OCI-LY3 (cell line): ENCODE results near the gene ARHGAP10.
"Not testable (repeated sequence)": the region's sequence is repeated elsewhere in the genome, so short reads cannot be mapped to it uniquely, and the experiment has no call there.

Experiments
- H2AFZ ChIP-seq: fragments of 200-600, 300-600 bp; shearing (Covaris generic); 2 replicates; pipeline ENCODE4 v1.6.0; 2014; ENCODE audit warnings: antibody characterized with exemption, low read depth, low read length
- H3K27ac ChIP-seq: fragments of 200-600, 300-600 bp; sonication (generic); 2 replicates; pipeline ENCODE4 v1.5.1; 2014; ENCODE audit warnings: mild to moderate bottlenecking, low read length, moderate library complexity, mixed read lengths
- H3K27me3 ChIP-seq: fragments of 200-600, 300-600 bp; sonication (generic); 2 replicates; pipeline ENCODE4 v1.6.1; 2014; ENCODE audit warnings: low read depth, low read length, mixed read lengths
- H3K36me3 ChIP-seq: fragments of 200-600, 300-600 bp; sonication (generic); replicated peaks from 2 replicates; pipeline ENCODE3; 2014; ENCODE audit warnings: low read depth, low read length, mixed read lengths
- H3K4me1 ChIP-seq: fragments of 300-600, 200-600 bp; sonication (generic); 2 replicates; pipeline ENCODE4 v1.6.1; 2014; ENCODE audit warnings: low read length, mixed read lengths
- H3K4me2 ChIP-seq: fragments of 200-600, 300-600 bp; sonication (generic); 2 replicates; pipeline ENCODE4 v1.6.1; 2014; ENCODE audit warnings: low read length, mixed read lengths
- H3K4me3 ChIP-seq: fragments of 300-600, 200-600 bp; sonication (generic); 2 replicates; pipeline ENCODE4 v1.5.1; 2014; ENCODE audit warnings: antibody characterized with exemption, mild to moderate bottlenecking, low read length, moderate library complexity
- H3K79me2 ChIP-seq: fragments of 300-600, 200-600 bp; shearing (Covaris generic); 2 replicates; pipeline ENCODE4 v1.6.1; 2014; ENCODE audit warnings: mild to moderate bottlenecking, low read length, mixed read lengths
- H3K9ac ChIP-seq: fragments of 300-600, 200-600 bp; shearing (Covaris generic); 2 replicates; pipeline ENCODE4 v1.6.0; 2014; ENCODE audit warnings: mild to moderate bottlenecking, low read length, moderate library complexity
- H3K9me3 ChIP-seq: fragments of 200-600, 300-600 bp; shearing (Covaris generic); 2 replicates; pipeline ENCODE4 v1.6.1; 2014; ENCODE audit warnings: low read length, mixed read lengths; ENCODE audit not compliant: insufficient read depth
- H4K20me1 ChIP-seq: fragments of 200-600, 300-600 bp; sonication (generic); 2 replicates; pipeline ENCODE4 v1.6.1; 2016; ENCODE audit warnings: low read length, mixed read lengths; ENCODE audit not compliant: insufficient read depth
- EZH2phosphoT487 ChIP-seq: fragments of 200-600 bp; shearing (Covaris generic); IDR thresholded peaks from 2 replicates; pipeline ENCODE4 v1.6.1; 2018; ENCODE audit warnings: antibody characterized with exemption, mixed run types, low read depth
- TF ChIP-seq, protein P1 (sequence below): fragments of 200-600, 300-600 bp; sonication (generic); IDR thresholded peaks from 2 replicates; pipeline ENCODE4 v1.5.1; 2014; ENCODE audit warnings: antibody characterized with exemption, low read length, low read depth

Gene ARHGAP10

DNA sequence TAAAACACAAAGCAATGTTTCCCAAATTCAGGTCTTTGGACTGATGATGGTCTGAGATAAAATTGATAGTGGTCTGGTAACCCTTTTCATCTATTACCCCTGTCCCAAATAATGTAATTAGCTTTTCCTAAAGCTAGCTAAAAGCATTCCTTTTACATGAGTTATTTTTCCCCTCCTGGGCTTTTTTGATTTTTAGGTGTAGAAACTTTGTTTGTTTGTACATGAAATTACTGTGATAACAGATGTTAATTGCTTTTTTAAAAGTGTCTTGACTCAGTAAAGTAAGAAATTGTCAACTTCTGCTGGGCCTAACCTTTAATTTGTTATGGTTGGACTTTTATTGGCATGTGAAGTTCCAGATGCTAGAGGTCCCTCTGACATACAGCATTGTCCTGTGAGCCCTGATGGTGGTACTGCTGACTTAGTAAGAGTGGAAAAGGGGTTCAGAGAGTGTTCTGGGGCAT is 145.5 kb downstream of the ARHGAP10 start:
- H3K4me2 ChIP-seq, result no peak overlapping the region
- no peak overlapping the region for H3K4me3 ChIP-seq
- H4K20me1 ChIP-seq, result no peaks in the 10 kb centered on the region; the same call in 1 of the 2 replicates
- no peak overlapping the region for H3K9ac ChIP-seq
- H3K27ac ChIP-seq, result no peak overlapping the region
- H3K9me3 ChIP-seq, result no peaks in the 10 kb centered on the region
- peaks cover 4% of the 10 kb centered on the region for H3K36me3 ChIP-seq
- H3K4me1 ChIP-seq, result peaks cover 3% of the 10 kb centered on the region; the same call in 1 of the 2 replicates
- H2AFZ ChIP-seq, result no peak overlapping the region
- H3K79me2 ChIP-seq, result no peaks in the 10 kb centered on the region
- no peak for TF ChIP-seq EZH2phosphoT487
- TF ChIP-seq, protein P1, sequence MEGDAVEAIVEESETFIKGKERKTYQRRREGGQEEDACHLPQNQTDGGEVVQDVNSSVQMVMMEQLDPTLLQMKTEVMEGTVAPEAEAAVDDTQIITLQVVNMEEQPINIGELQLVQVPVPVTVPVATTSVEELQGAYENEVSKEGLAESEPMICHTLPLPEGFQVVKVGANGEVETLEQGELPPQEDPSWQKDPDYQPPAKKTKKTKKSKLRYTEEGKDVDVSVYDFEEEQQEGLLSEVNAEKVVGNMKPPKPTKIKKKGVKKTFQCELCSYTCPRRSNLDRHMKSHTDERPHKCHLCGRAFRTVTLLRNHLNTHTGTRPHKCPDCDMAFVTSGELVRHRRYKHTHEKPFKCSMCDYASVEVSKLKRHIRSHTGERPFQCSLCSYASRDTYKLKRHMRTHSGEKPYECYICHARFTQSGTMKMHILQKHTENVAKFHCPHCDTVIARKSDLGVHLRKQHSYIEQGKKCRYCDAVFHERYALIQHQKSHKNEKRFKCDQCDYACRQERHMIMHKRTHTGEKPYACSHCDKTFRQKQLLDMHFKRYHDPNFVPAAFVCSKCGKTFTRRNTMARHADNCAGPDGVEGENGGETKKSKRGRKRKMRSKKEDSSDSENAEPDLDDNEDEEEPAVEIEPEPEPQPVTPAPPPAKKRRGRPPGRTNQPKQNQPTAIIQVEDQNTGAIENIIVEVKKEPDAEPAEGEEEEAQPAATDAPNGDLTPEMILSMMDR, result no peak
- no peaks in the 10 kb centered on the region for H3K27me3 ChIP-seq

DNA sequence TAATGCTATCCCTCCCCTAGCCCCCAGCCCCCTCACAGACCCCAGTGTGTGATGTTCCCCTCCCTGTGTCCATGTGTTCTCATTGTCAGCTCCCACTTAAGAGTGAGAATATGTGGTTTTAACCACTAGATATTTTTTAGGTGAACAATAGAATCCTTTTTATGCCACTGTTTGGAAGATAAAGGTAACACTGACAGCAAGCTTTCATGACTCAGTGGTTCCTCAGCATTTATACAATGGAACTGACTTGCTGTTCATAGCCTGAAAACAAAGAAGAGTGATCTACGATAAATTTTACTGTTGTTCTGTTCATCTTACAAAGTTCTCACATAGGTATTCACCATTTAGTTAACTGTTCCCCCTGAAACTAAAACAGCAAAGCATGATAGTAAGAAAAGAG is 147.8 kb downstream of the ARHGAP10 start:
- H2AFZ ChIP-seq, result no peak overlapping the region

DNA sequence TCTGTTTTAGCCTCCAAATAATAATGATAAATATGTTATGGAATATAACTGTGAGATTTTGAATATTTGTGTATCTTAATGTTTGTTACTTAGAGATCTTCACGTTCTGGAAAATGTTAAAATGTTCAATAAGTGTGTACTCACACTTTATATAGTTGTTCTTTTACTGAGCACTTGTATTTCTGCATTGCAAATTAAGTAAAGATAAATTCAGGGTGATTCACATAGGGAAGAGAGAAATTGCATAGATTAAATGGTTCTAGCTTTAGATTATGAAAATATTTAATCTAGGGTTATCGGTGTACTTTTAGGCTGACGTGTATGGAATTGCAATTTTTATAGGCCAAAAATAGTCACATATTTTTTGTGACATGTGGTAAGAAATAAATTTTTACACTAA is 148.6 kb downstream of the ARHGAP10 start:
- H3K4me1 ChIP-seq, result peaks cover 3% of the 10 kb centered on the region; the same call in 1 of the 2 replicates
- no peak overlapping the region for H3K27ac ChIP-seq
- no peak overlapping the region for H2AFZ ChIP-seq
- H3K27me3 ChIP-seq, result no peaks in the 10 kb centered on the region
- peaks cover 9% of the 10 kb centered on the region for H3K36me3 ChIP-seq
- no peak overlapping the region for H3K4me3 ChIP-seq
- no peak overlapping the region for H3K9ac ChIP-seq
- H3K9me3 ChIP-seq, result no peaks in the 10 kb centered on the region
- H4K20me1 ChIP-seq, result no peaks in the 10 kb centered on the region
- TF ChIP-seq, protein P1, result no peak
- TF ChIP-seq EZH2phosphoT487, result no peak
- no peak overlapping the region for H3K4me2 ChIP-seq
- no peaks in the 10 kb centered on the region for H3K79me2 ChIP-seq

More for the DNA sequence above, 147.8 kb downstream of the ARHGAP10 start:
- TF ChIP-seq, protein P1, result no peak
- no peak for TF ChIP-seq EZH2phosphoT487
- H3K4me3 ChIP-seq, result no peak overlapping the region
- H3K27ac ChIP-seq, result no peak overlapping the region
- no peaks in the 10 kb centered on the region for H4K20me1 ChIP-seq
- no peaks in the 10 kb centered on the region for H3K27me3 ChIP-seq
- H3K36me3 ChIP-seq, result peaks cover 7% of the 10 kb centered on the region
- H3K9ac ChIP-seq, result no peak overlapping the region
- peaks cover 3% of the 10 kb centered on the region; the same call in 1 of the 2 replicates for H3K4me1 ChIP-seq
- H3K79me2 ChIP-seq, result no peaks in the 10 kb centered on the region
- H3K9me3 ChIP-seq, result no peaks in the 10 kb centered on the region
- no peak overlapping the region for H3K4me2 ChIP-seq

DNA sequence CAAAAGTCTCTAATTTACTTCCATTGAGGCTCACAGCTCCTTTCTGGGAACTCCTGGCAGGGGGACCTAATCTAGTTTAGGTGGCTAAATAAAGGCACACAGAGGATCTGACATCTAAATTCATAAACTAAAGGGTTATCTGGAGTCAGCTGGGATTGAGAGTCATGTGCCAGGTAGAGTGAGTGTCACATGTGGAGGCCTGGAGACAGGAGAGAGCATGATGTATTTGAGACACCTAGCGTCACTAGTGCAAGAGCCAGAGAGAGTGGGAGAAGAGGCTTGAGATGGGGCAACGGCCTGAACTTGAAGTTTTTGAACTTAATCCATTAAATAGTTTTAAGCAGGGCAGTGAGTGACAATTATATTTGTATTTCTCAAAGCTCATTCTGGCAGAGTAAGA is 152.6 kb downstream of the ARHGAP10 start:
- Histone ChIP-seq H3K9ac (no peak overlapping the region), H3K36me3 (peaks cover 5% of the 10 kb centered on the region), H3K9me3 (no peaks in the 10 kb centered on the region), H2AFZ (no peak overlapping the region), H3K4me2 (no peak overlapping the region), H3K27ac (no peak overlapping the region), H3K79me2 (no peaks in the 10 kb centered on the region), H4K20me1 (no peaks in the 10 kb centered on the region), H3K4me3 (no peak overlapping the region), H3K4me1 (no peaks in the 10 kb centered on the region), H3K27me3 (no peaks in the 10 kb centered on the region)
- TF ChIP-seq, protein P1, result no peak
- no peak for TF ChIP-seq EZH2phosphoT487

DNA sequence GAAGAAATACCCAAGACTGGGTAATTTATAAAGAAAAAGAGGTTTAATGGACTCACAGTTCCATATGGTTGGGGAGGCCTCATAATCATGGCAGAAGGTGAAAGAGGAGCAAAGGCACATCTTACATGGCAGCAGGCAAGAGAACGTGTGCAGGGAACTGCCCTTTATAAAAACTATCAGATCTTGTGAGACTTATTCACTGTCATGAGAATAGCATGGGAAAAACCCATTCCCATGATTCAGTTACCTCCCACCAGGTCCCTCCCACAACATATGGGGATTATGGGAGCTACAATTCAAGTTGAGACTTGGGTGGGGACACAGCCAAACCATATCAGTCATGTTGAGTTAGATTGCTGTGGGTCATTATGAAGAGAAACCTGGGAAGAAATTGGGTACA is 153.3 kb downstream of the ARHGAP10 start:
- not testable (repeated sequence) for H3K36me3 ChIP-seq, H3K4me2 ChIP-seq, H3K9me3 ChIP-seq, H3K27me3 ChIP-seq, H2AFZ ChIP-seq, H3K9ac ChIP-seq, H3K4me1 ChIP-seq, H3K4me3 ChIP-seq, H3K27ac ChIP-seq, H4K20me1 ChIP-seq, H3K79me2 ChIP-seq
